Ramos (cell line): ENCODE results near the gene PRSS50.

Experiments used
- in situ Hi-C: fragments of 300-500 bp; cut with MboI; formaldehyde crosslinking; loops from one replicate; pipeline ENCODE4 v1.14.3; 2022; ENCODE audit warnings: low sequenced_read_pairs; ENCODE audit not compliant: unreplicated experiment

The PRSS50 gene

GRCh38 chr3:46710671-46711295 is 6.9 kb downstream of the PRSS50 start:
- in situ Hi-C loops: loop anchor here (5.0 to 25.0 kb wide), 3 partner anchors 187 to 654 kb away; no protein-coding TSS in a partner anchor

GRCh38 chr3:46710229-46710628 is 7.4 kb downstream of the PRSS50 start:
- in situ Hi-C loops: loop anchor here (5.0 to 25.0 kb wide), 3 partner anchors 187 to 655 kb away; no protein-coding TSS in a partner anchor

DNA sequence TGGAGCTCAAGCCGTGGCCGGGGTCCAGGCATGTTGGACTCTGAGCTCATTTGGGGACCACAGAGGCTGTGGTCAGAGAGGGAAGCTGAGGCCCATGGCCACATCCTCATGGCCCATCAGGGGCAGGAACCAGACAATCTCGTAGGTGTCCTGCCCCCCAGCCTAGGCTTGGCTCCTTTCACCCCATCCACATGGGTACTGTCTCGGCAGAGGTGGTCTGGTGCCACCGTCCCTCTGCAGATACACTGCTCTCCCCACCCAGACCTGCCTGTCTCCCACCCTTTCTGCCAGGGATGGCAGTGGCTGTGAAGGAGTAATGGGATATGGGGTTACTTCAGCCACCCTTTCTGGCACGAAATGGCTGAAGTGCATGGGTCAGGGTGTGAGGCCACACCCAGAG is 7.9 kb downstream of the PRSS50 start:
- in situ Hi-C loops: loop anchor here (5.0 to 25.0 kb wide), 3 partner anchors 188 to 655 kb away; no protein-coding TSS in a partner anchor

DNA sequence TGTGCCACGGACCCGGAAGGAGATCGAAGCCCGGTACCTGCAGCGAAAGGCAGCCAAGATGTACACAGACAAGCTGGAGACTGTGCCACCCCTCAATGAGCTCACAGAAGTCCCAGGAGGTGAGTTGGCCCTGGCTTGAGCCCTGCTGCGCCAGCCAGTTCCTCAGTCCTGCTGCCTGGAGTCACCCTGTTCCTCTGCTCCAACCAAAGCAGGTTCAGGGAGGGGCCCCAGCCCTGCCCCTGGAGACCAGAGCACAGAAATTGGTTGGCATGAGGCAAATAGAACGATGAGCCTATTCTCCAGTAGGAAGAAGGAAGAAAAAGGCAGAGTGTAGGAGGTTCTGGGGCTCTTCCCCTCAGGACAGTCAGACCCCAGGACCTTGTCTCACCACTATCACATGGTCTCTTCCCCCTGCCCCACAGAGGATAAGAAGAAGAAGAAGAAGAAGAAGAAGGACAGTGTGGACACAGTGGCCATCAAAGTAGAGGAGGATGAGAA is 8.5 kb downstream of the PRSS50 start:
- in situ Hi-C loops: loop anchor here (25.0 kb wide), 1 partner anchor 303 kb away; no protein-coding TSS in a partner anchor

DNA sequence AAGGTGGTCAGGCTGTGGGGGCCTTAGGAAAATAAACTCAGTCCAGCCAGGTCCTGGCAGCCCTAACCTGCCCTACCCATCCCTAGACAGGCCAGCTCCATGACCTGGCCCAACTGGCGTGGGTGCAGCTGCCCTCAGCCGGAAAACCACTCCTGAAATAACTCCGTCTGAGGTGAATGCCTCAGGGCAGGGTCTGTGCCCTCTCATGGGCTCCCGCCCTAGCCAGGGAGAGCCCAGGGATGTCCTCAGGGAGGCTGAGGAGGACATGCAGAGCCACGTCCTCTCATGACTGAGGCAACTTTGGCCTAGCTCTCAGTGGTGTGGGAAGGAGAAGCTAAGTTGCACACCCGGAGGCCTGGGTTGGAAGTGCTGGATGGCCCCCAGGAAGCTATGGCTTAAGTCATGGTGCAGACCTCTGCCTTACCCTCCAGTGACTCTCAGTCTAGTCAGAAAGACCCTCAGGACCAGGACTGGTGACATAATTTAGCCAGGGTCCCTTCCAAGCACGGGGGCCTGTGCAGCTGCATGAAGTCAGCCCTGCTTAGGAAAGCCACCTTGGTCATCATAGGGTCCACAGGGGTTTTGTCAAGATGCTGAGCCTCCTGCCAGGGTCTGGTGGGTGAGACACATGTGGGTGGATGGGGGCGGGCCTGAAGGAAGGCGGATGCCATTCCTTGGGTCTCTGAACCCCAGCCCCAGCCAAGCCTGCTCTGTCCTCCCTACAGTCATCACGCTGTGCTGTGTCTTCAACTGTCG is 9.1 kb downstream of the PRSS50 start:
- in situ Hi-C loops: loop anchor here (25.0 kb wide), 1 partner anchor 304 kb away; no protein-coding TSS in a partner anchor

- in situ Hi-C loops: loop anchor here (25.0 kb wide), 1 partner anchor 305 kb away; no protein-coding TSS in a partner anchor
Measured at GRCh38 chr3:46707601-46708011, 10.1 kb downstream of the PRSS50 start.

- in situ Hi-C loops: loop anchor here (25.0 kb wide), 1 partner anchor 305 kb away; no protein-coding TSS in a partner anchor
Measured at GRCh38 chr3:46706771-46707582, 10.7 kb downstream of the PRSS50 start.

DNA sequence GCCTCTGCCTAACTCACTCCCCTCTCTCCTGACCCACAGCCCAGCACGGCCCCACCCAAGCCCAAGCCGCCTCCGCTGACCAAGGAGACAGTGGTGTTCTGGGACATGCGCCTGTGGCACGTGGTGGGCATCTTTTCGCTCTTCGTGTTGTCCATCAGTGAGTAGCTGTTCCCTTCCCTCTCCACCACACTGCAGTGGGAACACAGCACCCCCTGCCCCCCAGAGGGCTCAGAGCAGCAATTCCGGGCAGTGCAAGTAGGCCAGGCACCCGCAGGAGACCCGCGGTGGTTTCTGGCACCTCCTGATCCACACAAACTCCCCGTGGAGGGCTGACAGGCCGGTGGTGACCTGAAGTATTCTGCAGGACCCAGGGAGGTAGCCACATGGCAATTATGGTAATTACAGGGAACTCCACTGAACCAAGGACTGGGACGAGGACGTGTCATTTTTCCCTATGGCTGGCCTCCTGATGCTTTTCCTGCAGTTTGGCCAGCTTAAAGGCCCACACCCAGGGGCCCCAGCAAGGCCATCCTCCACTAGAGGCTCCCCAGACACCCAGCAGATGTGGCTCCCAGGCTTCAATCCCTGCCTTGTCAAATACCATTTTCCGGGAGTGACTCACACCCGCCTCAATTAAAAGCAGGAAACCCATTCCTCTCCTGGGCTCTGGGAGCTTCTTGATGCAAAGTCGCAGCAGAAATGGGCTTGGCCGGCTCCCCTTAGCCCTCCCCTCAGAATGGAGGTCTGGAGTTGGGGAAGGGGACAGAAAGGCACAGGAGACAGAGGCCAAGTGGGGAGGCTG is 11.7 kb downstream of the PRSS50 start:
- in situ Hi-C loops: loop anchor here (25.0 kb wide), 1 partner anchor 306 kb away; no protein-coding TSS in a partner anchor

DNA sequence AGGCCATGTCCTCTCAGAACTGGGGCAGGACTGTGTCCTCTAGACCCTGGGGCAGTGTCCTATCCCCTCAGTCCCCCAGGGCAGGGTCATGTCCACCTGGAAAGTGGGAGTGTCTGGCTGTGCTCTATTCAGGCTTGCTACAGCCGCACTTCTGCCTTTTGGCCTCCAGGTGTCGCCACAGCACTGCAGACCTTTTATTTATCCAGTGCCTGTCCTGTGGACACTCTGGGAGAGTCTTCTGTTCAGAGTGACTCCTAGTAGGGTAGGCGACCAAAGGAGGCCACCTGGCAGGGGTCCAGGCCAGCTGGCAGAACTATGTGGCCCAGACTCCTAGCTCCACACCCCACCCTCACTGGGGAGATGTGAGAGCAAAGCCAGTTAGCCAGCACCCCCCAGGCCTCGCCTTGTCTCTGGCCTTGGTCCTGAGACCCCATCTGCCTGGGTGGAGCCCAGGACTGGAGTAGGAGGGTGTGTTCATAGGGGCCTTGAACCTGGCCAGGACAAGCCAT is 12.6 kb downstream of the PRSS50 start:
- in situ Hi-C loops: loop anchor here (25.0 kb wide), 1 partner anchor 307 kb away; no protein-coding TSS in a partner anchor

- in situ Hi-C loops: loop anchor here (25.0 kb wide), 1 partner anchor 308 kb away; no protein-coding TSS in a partner anchor
Measured at GRCh38 chr3:46704346-46704745, 13.3 kb downstream of the PRSS50 start.

DNA sequence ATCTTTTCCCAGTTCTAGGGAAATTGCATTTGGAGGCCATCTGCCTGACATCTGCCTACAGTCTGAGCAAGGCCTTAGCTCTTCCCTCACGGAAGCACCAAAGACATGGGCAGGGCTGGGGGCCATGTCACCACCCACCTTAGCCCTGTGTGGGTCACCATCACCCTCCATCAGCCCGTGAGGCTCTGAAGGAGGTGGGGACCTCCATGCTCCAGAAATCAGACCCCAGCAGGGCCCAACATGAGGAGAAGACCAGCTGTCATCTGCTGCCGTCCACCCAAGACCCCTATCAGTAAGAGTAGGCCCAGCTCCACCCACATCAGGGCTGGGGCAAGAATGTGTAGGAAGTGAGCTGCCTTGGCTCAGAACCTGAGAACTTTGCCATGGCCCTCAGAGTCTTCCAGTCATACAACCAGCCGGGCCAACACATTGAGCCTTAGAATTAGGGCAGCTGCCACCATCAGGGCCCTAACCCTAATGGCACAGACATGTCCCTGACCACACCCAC is 14.6 kb downstream of the PRSS50 start:
- in situ Hi-C loops: loop anchor here (25.0 kb wide), 1 partner anchor 309 kb away; no protein-coding TSS in a partner anchor

- in situ Hi-C loops: loop anchor here (25.0 kb wide), 1 partner anchor 310 kb away; no protein-coding TSS in a partner anchor
Measured at GRCh38 chr3:46702246-46703012, 15.2 kb downstream of the PRSS50 start.

- in situ Hi-C loops: loop anchor here (25.0 kb wide), 1 partner anchor 311 kb away; no protein-coding TSS in a partner anchor
Measured at GRCh38 chr3:46701181-46701939, 16.3 kb downstream of the PRSS50 start, which contains the start of gene TMIE. Gene TMIE, plus strand, starts transcription at chr3:46701392. Its CDS starts 96 bp downstream, at chr3:46701488.

DNA sequence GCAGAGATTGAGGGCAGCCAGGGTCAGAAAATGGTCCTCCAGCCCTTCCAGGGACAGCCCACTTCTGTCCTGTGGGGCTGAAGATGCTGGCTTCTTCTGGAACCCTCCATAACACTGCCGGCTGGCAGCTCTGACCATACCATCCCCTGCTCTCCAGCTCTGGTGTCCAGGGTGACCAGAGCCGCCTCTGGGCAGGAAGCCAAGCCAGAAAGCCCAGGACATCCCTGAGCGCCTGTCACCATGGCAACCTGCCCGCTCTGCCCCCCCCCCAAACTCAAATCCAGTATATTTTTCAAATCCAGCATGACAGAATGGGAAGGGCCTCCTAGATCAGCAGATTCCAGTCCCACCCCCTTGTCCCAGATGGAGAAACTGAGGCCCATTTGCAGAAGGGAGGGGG is 16.9 kb downstream of the PRSS50 start:
- in situ Hi-C loops: loop anchor here (25.0 kb wide), 1 partner anchor 312 kb away; no protein-coding TSS in a partner anchor

DNA sequence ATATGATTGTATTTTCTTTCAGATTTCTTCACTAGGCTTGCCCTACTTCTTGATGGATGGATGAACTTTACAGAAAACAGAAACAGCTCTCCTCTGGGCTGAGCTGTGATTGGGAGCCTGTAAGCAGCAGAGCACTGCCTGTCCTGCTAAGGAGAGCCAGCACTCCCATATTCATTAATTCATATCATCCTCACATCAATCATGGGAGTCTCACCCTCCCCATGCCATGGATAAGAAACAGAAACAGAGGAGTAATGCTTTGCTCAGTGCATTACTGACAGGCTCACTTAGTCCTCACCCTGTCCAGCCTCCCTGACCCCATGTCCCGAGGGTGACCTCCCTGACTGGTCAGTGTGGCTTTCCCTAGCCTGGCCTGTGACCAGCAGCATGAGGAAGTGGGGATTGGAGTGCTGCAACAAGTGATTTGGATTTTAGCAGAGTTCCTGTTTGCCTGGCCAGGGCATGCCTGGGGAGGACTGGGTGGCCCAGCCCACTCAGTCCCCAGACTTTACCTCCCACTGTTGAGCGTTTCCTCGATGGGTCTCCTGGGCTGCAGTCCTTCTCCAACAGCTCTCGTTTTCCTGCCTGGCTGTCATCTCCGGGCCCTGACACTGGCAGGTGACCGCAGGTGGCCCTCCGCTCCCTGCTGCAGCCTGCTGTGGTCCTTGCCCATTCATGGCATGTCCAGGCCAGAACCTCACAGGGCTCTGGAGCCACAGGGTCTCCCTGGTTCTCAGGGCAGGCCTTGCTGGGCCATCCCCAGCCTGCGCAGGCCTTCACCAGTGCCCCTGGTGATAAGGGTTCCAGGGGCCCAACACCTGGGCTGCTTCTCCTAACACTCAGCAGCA is 17.8 kb downstream of the PRSS50 start:
- in situ Hi-C loops: loop anchor here (25.0 kb wide), 1 partner anchor 312 kb away; no protein-coding TSS in a partner anchor
